ENCODE results near the gene SREBF2.

GRCh38 chr22:41834005-41834944 is 1.4 kb downstream of the SREBF2 start:
- TF ChIP-seq EZH2phosphoT487 (IDR thresholded peaks at IDR 0.05; ENCODE audit: insufficient read depth, low read depth) (no peak), EZH2 (IDR thresholded peaks at IDR 0.05; ENCODE audit: insufficient read depth, poor library complexity, severe bottlenecking) (no peak)

Data from GM23248 (cell line).